ENCODE measurements around the gene ZNF165. TPM values are rescaled to one million over a fixed set of nuclear protein-coding genes. Genes with fewer than 3 reads are reported as not detected.
"Not testable (repeated sequence)": the region's sequence is repeated elsewhere in the genome, so short reads cannot be mapped to it uniquely, and the experiment has no call there.

Gene ZNF165
- 1 to 10 TPM; 2.9 to 4.3 TPM for total RNA-seq

DNA sequence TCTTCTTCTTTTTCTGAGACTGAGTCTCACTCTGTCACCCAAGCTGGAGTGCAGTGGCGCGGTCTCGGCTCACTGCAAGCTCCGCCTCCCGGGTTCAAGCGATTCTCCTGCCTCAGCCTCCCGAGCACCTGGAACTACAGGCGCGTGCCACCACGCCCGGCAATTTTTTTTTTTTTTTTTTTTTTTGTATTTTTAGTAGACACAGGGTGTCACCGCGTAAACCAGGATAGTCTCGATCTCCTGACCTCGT lies at the start of gene ZNF165:
Gene ZNF165 (plus strand): TSS at position 188 of the 250 bp plus-strand sequence. CDS start 4,913 bp downstream, outside the sequence.
- intact Hi-C loops (cut with DNase I); H3K9me3 ChIP-seq; H3K36me3 ChIP-seq (replicated peaks in 1 of 2; ENCODE audit: insufficient read depth in 1 of 2, low read depth in 2 of 2); DNase-seq; H3K27me3 ChIP-seq: not testable (repeated sequence)
- Histone ChIP-seq H3K27ac (peak within 1 kb of the TSS; percentile 84 to 91 (median 88)), H3K4me1 (peaks cover 29% of the 10 kb centered on the region), H3K4me3 (peak within 1 kb of the TSS; percentile 54 to 58)
- peak; percentile 39 for ATAC-seq
- TF ChIP-seq CTCF (IDR thresholded peaks at IDR 0.05) (peak in 1 of 7 experiments; percentile 6), POLR2A (IDR thresholded peaks at IDR 0.05) (peak in 1 of 3 donors; percentile 62)
- WGBS, 2 donors = 0% methylated on average over 15 of the region's 15 CpGs

- H3K4me1 ChIP-seq = no peaks in the 10 kb centered on the region
- no peaks in the 10 kb centered on the region for H3K9me3 ChIP-seq
- no peaks in the 10 kb centered on the region for H3K36me3 ChIP-seq (replicated peaks in 1 of 2; ENCODE audit: insufficient read depth in 1 of 2, low read depth in 2 of 2)
- no peak for TF ChIP-seq POLR2A (IDR thresholded peaks at IDR 0.05)
- TF ChIP-seq CTCF (IDR thresholded peaks at IDR 0.05) = no peak
- ATAC-seq (no peak), DNase-seq (no peak)
- intact Hi-C loops (cut with DNase I) = no loop called here
- no peak overlapping the region for H3K4me3 ChIP-seq
- WGBS, 2 donors = 77 to 79% methylated on average over 4 of the region's 4 CpGs
- H3K27me3 ChIP-seq = no peaks in the 10 kb centered on the region
- no peak overlapping the region for H3K27ac ChIP-seq
Measured at GRCh38 chr6:28053584-28053983, 26.8 kb upstream of the ZNF165 start.

DNA sequence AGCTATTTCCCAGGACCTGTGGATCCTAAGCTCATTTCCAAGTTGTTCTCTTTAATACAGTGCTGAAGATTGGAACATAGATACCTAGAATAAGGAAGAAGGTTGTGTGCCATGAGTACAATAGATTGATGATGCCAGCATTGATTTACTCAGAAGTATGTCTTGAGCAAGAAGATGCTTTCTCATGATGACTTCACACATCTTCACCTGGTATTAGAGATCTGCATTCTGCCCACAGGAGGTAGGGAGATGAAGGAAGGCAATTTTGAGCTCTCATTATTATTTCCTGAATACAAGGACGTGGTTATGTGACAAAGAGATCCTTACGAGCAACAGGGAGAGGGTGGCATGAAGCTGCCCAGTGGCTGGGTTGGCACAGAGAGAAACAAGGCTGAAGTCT lies 20.0 kb upstream of the ZNF165 start:
- ATAC-seq (no peak), DNase-seq (no peak)
- Histone ChIP-seq H3K4me1 (no peaks in the 10 kb centered on the region), H3K9me3 (no peaks in the 10 kb centered on the region), H3K27me3 (no peaks in the 10 kb centered on the region), H3K36me3 (replicated peaks in 1 of 2; ENCODE audit: insufficient read depth in 1 of 2, low read depth in 2 of 2) (no peaks in the 10 kb centered on the region), H3K4me3 (no peak overlapping the region), H3K27ac (no peak overlapping the region)
- 47 to 50% methylated on average over 2 of the region's 2 CpGs for WGBS, 2 donors
- intact Hi-C loops (cut with DNase I) = no loop called here
- no peak for TF ChIP-seq CTCF (IDR thresholded peaks at IDR 0.05)
- no peak for TF ChIP-seq POLR2A (IDR thresholded peaks at IDR 0.05)

GRCh38 chr6:28064272-28064671 lies 16.1 kb upstream of the ZNF165 start:
- no peaks in the 10 kb centered on the region for H3K4me1 ChIP-seq
- 57 to 63% methylated on average over 3 of the region's 3 CpGs for WGBS, 2 donors
- H3K27me3 ChIP-seq = no peaks in the 10 kb centered on the region
- intact Hi-C loops (cut with DNase I) = no loop called here
- ATAC-seq (no peak), DNase-seq (no peak)
- no peaks in the 10 kb centered on the region for H3K9me3 ChIP-seq
- no peak overlapping the region for H3K4me3 ChIP-seq
- TF ChIP-seq CTCF (IDR thresholded peaks at IDR 0.05) (no peak), POLR2A (IDR thresholded peaks at IDR 0.05) (no peak)
- H3K27ac ChIP-seq = no peak overlapping the region
- H3K36me3 ChIP-seq (replicated peaks in 1 of 2; ENCODE audit: insufficient read depth in 1 of 2, low read depth in 2 of 2) = no peaks in the 10 kb centered on the region

GRCh38 chr6:28068067-28068466 lies 12.3 kb upstream of the ZNF165 start:
- Histone ChIP-seq H3K4me1 (no peaks in the 10 kb centered on the region), H3K36me3 (replicated peaks in 1 of 2; ENCODE audit: insufficient read depth in 1 of 2, low read depth in 2 of 2) (no peaks in the 10 kb centered on the region), H3K4me3 (no peak overlapping the region), H3K27ac (no peak overlapping the region), H3K27me3 (no peaks in the 10 kb centered on the region), H3K9me3 (no peaks in the 10 kb centered on the region)
- no peak for ATAC-seq
- TF ChIP-seq POLR2A (IDR thresholded peaks at IDR 0.05) (no peak), CTCF (IDR thresholded peaks at IDR 0.05) (no peak)
- intact Hi-C loops (cut with DNase I) = no loop called here
- DNase-seq = no peak

DNA sequence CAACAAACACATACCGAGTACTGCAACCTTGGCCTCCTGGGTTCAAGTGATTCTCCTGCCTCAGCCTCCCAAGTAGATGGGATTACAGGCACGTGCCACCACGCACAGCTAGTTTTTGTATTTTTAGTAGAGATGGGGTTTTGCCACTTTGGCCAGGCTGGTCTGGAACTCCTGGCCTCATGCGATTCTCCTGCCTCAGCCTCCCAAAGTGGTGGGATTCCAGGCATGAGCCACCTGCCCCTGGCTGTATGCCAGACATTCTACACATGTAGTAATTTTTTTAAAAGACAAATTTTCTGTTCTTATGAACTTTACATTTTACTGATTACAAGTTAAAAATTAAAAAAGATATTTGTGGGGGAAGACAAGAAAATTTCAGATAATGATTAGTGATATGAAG lies 9.4 kb upstream of the ZNF165 start:
- H3K4me1 ChIP-seq; H3K4me3 ChIP-seq; intact Hi-C loops (cut with DNase I); H3K9me3 ChIP-seq; H3K36me3 ChIP-seq (replicated peaks in 1 of 2; ENCODE audit: insufficient read depth in 1 of 2, low read depth in 2 of 2); H3K27me3 ChIP-seq; DNase-seq; H3K27ac ChIP-seq; ATAC-seq: not testable (repeated sequence)
- WGBS, 2 donors = 74 to 84% methylated on average over 4 of the region's 4 CpGs

Data from body of pancreas (tissue), 4 donors.